OCI-LY1 (cell line): Measurements from ENCODE around the gene RGSL1.

Experiments
- CTCF ChIP-seq: fragments of 200-600 bp; sonication (generic), shearing (Covaris generic); IDR thresholded peaks from 2 replicates; pipeline ENCODE4 v1.5.1; 2017; ENCODE audit warnings: mild to moderate bottlenecking, antibody characterized with exemption, low read length, moderate library complexity, mixed read lengths
- EZH2 ChIP-seq: fragments of 200-600 bp; sonication (generic), shearing (Covaris generic); IDR thresholded peaks from 2 replicates; pipeline ENCODE4 v1.8.0; 2017; ENCODE audit warnings: borderline replicate concordance, mixed run types, mild to moderate bottlenecking, antibody characterized with exemption, low read length, moderate library complexity, mixed read lengths

GRCh38 chr1:182525342-182525741, 75.4 kb downstream of the RGSL1 start:
- no peak for TF ChIP-seq CTCF
- no peak for TF ChIP-seq EZH2
